ENCODE measurements around the gene C17orf107.
"Not testable (repeated sequence)": the region's sequence is repeated elsewhere in the genome, so short reads cannot be mapped to it uniquely, and the experiment has no call there.

C17orf107 gene

DNA sequence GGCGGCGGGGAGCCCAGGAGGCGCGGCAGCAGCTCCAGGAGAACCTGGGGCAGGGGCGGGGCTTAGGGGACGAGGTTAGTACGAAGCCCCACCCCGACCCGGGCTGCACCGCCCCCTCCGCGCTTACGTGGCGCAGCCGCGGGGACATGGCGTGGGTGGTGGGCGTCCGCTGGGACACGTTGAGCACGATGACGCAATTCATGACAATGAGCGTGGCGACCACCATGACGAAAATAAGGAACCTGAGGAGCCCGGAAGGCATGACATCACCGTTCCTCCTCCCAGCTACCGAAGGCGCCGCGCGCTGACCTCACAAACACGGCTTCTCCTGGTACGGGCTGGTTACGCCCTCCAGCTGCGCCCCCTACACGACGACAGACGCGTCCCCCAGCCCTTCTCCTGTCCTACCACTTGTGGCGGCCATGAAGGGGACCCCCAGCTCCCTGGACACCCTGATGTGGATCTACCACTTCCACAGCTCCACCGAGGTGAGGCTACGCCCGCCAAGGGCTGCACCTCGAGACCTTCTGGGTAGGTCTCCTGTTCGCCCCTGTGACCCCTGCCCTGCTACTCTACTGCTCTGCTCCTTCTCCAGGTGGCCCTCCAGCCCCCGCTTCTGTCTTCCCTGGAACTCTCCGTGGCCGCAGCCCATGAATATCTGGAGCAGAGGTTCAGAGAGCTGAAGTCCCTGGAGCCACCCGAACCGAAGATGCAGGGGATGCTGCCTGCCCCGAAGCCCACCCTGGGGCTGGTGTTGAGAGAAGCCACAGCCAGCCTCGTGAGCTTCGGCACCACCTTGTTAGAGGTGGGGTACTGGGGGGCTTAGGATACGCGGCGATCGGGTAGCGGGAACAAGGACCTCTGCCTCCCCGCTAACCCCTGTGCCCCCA is at the start of gene C17orf107:
TSS of gene C17orf107 (plus strand) at position 196 of the 890 bp plus-strand sequence. CDS start at position 423, 227 bp downstream.
- DNase-seq, result no peak

DNA sequence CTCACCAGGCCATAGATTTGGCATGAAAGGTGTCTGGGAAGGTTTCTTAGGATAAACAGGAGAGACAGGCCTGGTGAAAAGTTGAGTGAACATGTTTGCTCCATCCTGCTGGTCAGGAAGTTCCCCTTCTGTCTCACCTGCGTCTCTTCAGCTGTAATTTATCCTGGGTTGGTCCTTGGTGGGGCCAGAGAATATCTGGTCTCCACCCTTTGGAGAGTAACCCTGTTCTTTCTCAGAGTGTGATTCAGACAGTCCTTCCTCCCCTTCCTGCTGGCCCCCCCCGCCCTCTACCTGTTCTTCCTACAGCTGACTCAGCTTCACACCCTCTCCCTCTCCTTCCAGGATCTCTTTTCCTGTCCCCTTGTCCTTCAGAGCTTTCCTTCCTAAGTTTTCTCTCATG is 49.1 kb upstream of the C17orf107 start:
- no peak for DNase-seq

DNA sequence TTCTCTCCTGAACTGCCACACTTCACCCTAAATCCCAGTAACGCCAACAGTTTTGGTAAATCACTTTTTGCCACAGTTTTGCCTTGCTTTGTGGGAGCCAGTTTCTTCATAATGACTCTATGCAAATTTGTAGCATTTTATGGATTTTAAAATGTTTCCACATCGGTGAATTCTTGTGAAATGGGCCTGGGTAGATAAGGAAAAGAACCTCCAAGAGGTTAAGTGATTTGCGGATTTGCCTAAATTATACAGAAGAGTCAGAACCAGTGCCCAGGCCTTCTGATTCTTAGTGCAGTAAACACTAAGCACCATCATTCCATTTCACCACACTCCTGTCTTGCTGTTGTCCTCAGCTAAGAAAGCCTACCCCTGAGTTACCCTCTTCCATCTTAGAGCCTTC is 48.3 kb upstream of the C17orf107 start:
- no peak for DNase-seq

DNA sequence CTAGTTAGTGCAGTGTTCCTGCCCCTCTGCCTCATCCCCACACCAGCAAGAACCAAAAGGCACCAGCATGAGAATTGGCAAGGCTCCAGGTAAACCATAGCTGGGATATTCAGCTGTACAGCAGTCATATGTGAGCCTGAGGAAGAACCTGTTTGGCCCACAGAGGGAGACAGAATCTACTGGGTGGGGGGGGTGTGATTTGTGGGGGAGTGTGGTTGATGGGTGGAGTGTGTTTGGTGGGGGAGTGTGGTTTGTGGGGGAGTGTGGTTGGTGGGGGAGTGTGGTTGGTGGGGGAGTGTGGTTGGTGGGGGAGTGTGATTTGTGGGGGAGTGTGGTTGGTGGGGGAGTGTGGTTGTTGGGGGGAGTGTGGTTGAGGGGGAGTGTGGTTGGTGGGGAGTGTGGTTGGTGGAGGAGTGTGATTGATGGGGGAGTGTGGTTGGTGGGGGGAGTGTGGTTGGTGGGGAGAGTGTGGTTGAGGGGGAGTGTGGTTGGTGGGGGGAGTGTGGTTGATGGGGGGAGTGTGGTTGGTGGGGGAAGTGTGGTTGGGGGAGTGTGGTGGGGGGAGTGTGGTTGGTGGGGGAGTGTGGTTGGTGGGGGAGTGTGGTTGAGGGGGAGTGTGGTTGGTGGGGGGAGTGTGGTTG is 46.6 kb upstream of the C17orf107 start:
- no peak for DNase-seq

DNA sequence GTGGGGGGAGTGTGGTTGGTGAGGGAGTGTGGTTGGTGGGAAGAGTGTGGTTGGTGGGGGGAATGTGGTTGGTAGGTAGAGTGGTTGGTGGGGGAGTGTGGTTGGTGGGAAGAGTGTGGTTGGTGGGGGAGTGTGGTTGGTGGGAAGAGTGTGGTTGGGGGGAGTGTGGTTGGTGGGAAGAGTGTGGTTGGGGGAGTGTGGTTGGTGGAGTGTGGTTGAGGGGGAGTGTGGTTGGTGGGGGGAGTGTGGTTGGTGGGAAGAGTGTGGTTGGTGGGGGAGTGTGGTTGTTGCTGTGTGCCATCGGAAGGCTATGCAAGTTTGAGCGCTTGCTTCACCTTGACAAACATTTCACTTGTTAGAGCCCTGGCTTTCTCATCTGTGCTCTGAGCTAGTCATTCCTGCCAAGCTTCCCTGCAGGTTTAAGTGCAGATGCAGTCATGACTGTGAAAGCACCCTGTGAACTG is 46.1 kb upstream of the C17orf107 start:
- DNase-seq, result no peak

DNA sequence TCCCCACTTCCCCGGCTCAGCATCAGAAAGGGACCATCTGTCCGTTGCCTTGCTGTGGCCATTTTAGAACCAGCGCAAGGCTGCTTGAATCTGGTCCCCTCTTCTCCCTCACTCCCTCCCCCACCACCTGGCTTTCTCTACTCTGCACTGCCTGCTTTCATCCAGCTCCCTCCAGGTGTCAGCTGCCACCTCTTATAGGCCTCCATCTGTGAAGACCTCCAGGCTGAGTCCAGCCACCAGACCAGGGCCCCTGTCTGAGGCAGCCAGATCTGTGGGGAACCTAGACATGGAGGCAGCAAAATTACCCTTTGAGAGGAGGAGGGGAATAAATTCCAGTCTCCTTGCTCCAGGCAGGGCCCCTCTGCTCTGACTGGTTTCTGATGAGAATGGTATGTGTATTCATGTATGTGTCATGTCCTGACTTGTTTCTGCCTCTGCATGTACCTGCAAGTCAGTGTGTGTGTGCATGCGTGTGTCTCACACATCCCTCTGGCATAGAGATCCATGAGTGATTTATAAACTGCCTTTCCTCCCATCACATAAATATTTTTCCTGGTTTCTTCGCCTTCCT is 45.1 kb upstream of the C17orf107 start:
- no peak for DNase-seq

DNA sequence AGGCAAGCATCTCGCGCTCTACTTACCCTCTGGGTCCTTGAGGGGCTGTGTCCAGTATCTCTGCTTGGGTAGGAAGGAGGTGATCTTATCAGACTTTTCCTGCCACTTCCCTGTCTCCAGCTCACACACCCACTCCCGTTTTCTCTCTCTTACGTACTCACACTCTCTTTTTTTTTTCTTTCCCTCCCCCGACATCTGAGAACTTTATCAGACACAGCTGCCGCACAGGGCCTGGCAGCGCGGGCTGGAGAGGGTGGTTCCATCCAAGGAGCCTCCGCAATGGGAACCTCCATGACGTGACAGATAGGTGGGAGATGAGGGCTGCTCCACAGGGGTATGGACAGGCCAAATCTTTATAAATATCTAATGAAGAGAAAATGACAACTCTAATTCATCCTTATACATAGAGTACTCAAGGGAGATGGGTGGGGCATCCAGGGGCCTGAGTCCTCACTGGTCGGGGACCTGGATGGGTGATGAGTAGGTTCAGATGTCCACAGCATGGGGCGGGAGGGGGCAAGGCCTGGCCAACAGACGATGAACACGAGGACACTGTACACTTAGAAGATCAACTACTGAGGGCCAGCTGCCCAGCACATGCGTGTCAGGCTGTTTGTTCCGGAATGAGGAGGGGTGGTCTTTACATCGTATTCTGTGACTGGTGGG is 42.9 kb upstream of the C17orf107 start:
- DNase-seq, result no peak

DNA sequence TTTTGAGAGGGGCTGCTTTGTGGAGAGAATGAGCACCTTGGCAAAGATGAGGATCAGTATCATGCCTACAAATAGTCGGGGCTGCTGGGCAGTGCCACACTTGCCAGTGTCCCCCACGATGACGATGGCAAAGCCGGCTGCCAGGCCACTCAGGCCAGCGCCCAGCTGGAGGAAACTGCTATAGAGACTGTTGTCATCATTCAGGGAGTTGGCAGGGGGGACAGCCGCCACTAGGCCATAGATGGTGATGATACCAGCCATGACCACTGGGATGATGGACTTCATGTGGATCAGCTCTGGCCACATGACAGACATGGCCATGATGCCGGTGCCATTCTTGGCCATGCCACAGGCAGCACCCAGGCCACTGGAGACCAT is 42.4 kb upstream of the C17orf107 start:
- DNase-seq, result no peak

DNA sequence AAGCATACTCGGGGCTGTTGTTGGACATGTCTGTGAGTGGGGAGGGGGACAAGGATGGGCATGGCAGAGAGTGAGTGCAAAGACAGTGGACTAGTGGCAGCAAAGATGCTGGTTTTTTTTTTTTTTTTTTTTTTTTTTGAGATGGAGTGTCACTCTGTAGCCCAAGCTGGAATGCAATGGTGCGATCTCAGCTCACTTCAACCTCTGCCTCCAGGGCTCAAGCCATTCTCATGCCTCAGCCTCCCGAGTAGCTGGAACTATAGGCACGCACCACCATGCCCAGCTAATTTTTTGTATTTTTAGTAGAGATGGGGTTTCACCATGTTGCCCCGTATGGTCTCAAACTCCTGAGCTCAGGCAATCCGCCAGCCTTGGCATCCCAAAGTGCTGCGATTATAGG is 42.0 kb upstream of the C17orf107 start:
- not testable (repeated sequence) for DNase-seq

DNA sequence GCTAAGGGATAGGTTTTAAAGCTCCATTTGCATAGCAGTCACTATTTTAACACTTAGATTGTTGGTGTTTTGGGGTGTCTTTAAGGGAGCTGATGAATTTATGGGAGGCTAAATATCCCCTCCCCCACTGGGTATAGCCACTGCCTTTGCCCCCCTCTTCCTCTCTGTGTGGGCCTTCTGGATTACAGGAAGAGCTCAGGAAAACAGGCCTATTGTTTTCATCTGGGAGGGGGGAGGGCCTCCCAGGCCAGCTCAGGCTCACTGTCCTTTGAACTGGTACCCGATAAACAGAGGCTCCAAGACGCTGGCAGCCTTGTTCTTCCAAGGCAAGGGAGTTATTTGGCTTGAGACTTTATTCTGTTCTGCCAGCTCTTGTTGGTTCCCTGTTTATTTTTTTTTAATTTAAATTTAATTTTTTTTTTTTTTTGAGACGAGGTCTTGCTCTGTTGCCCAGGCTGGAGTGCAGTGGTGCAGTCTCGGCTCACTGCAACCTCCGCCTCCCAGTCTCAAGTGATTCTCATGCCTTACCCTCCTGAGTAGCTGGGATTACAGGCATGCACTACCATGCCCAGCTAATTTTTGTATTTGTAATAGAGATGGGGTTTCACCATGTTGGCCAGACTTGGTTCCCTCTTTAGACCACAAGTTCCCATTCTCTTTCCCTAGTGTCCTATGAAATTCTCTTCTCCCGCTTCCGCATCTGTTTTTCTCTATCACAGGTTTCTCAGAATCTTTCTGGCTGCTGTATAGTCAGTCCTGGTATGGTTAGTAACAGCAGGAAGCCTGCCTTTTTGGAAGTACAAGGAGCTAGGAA is 41.1 kb upstream of the C17orf107 start:
- DNase-seq, result no peak

DNA sequence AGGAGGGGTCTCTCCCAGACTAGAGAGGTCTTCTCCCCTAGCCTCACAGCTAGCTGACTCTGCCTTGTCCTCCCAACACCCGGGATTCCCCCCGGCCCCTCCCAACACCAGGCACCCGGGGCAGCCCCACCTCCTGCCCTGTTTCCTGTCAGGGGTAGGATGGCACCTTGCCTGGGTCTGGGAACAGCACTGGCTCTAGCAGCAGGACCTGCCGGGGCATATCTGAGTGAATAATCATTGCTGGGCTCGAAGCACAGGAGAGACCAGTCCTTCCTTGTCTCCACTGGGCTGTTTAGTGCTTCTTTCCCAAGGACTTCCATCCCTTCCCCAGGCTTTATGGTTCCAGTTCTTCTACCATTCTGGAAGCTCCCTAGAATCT is 40.5 kb upstream of the C17orf107 start:
- no peak for DNase-seq

DNA sequence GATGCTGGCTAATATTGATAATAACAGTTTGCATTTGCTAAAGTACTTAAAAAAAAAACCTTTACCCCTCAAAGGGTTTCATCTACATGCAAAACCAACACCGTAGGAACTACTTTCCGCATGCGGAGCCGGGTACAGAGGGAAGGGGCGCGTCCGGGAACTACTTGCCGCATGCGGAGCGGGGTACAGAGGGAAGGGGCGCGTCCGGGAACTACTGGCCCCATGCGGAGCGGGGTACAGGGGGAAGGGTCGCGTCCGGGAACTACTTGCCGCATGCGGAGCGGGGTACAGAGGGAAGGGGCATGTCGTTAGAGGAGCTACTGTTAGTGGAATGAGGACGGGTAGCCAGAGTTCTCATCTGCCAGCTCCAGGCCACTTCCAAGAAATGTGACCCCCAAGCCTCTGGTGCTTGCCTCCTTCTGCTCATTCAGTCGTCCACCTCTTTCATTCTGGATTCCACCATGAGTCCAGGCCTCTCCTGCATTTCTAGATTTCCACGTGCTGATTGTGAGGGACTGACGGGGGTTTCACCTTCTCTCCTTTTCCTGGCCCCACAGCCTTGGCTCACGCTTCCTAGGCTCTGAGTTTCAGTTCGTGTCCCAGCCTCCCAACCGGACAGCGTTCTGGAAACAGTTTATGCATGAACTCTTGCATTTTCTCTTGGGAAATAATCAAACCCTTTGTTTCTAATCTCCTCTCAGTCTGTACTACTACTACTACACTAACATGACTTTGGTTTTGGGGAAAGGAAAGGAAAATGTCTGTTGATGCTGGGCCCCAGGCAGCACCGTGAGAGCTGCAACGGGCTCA is 39.3 kb upstream of the C17orf107 start:
- no peak for DNase-seq

DNA sequence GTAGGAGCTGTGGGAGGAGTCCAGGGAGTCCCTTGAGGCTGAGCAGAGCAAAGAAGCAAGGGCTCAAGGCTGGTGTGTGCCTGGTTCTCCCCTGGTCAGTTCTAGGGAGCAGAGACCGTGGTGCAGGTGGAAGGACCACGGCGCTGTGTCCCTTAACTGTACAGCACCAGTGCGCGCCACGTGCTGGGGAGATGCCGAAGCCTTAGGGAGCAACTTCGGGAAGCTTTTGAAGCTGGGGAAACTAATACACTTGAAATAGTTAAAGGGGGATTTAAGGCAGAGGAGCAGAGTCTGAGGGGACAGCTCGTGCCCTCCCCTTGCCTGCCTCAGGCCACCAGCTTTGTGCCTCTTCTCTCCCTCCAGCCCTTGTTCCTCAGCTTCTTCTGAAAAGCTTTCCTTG is 38.7 kb upstream of the C17orf107 start:
- no peak for DNase-seq

DNA sequence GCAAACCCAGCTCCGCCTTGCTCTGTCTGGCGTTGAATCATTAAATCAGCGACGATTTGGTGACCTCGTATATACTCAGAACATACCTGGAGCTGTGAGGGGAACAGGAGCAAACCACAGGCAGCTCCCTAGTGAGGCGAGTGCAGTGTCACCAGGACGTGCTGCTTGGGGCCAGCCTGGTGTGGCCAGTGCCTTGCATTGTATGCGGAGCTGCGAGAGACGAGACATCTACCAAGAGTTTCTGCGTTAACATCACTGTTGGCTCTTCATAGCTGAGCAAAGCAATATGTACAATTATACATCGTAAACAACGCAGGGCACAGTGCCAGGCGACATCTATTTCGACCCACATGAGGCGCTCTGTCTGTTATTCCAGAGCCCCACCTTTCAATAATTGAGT is 38.3 kb upstream of the C17orf107 start:
- no peak for DNase-seq

DNA sequence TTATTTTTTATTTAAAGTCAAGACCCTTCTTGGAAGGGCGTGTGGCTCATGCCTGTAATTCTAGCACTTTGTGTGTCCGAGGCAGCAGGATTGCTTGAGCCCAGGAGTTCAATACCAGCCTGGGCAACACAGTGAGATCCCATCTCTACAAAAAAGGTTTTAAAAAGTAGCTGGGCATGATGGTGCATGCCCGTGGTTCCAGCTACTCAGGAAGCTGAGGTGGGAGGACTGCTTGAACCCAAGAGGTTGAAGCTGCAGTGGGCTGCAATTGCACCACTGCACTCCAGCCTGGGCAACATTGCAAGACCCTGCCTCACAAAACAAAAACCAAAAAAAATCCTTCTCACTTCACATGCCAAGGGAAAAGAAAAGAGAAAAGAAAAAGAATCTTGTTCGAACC is 36.6 kb upstream of the C17orf107 start:
- no peak for DNase-seq

DNA sequence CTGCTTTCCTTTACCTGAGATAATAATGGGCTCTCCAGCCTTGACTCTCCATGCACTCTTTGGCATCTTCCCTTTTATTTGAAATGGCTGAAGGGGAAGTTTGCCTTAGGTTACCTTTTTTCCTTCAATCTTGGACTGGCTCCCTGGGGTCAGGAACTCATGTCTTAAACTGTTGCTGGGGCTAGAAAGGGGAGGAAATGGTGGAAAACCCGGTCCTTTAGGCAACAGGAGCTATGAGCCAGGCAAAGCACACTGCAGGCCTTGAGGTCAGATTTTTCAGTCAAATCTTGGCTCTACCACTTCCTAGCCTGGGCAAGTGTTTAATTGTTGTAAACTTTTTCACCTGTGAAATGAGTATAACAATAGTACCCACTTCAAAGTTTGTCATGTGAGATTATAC is 36.0 kb upstream of the C17orf107 start:
- no peak for DNase-seq

DNA sequence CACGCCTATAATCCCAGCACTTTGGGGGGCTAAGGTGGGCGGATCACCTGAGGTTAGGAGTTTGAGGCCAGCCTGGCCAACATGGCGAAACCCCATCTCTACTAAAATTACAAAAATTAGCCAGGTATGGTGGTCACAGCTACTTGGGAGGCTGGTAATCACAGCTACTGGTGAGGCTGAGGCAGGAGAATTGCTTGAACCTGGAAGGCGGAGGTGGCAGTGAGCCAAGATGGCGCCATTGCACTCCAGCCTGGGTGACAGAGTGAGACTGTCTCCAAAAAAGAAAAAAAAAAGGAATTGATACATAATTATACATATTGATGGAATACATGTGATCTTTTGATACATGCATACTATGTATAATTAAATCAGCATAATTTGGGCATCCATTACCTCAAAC is 31.8 kb upstream of the C17orf107 start:
- not testable (repeated sequence) for DNase-seq

DNA sequence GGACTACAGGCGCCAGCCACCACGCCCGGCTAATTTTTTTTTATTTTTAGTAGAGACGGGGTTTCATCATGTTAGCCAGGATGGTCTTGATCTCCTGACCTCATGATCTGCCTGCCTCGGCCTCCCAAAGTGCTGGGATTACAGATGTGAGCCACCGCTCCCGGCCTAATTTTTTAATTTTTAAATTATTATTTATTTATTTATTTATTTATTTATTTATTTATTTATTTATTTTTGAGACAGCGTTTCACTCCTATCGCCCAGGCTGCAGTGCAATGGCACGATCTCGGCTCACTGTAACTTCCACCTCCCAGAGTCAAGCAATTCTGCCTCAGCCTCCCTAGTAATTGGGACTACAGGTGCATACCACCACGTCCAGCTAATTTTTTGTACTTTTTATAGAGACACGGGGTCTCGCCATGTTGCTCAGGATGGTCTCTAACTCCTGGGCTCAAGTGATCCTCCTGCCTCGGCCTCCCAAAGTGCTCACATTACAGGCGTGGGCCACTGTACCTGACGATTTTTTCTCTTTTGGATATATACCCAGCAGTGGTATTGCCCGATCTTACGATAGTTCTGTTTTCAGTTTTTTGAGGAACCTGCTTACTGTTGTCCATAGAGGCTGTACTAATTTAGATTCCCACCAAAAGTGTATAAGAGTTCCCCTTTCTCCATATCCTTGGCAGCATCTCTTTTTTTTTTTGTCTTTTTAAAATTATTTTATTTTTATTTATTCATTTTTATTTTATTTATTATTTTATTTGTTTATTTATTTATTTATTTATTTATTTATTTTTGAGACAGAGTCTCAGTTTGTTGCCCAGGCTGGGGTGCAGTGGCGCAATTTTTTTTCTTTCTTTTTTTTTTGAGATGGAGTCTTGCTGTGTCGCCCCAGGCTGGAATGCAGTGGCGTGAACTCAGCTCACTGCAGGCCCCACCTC is 30.0 kb upstream of the C17orf107 start:
- not testable (repeated sequence) for DNase-seq

DNA sequence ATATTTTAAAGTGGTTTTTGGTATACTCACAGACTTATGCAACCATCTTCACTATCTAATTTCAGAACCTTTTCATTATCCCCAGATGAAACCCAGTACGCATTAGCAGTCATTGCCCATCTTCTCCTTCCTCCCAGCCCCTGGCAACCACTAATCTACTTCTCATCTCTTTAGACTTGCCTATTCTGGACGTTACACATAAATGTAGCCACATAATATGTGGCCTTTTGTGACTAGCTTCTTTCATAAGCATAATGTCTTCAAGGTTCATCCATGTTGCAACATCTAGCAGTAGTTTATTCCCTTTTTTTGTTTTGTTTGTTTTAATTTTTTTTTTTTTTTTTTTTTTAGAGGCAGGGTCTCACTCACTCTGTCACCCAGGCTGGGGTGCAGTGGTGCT is 28.5 kb upstream of the C17orf107 start:
- no peak for DNase-seq

DNA sequence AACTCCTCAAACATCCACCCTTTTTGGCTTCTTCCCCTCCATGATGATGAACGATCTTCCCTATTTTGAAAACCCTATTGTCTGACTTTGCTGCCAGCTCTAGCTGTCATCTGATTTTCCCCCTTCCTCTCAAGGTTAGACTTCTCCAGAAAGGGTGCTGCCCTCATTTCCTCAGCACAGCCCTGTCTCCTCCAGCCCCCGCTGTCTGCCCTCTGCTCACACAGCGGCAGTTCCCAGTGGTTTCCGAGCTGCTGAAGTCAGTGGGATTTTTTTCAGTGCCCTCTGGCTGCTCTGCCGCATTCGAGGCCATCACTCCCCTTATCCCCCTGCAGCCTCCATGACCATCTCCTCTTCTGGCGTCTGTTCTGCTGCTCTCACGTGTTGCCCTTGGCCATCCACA is 26.6 kb upstream of the C17orf107 start:
- DNase-seq, result no peak

DNA sequence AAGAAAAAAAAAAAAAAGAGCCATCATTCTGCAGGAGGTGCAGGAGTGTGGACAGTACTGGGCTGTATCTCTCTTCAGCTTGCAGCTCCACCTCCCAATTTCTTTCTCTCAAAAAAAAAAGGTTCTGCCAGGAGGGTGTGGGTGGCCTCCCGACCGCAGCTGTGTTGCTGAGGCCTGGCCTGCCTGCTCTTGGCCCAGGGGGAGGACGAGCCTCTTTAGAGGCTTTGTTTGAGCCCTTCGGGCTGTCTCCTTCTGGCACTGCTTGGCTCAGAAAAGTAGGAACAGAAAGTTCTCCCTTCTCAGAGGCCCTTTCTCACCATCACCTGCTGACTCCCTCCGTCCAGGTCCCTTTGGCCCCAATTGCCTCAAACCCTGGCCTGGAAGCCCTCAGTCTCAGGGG is 22.2 kb upstream of the C17orf107 start:
- DNase-seq, result no peak
